GM18511 (cell line): ENCODE results near the gene HCAR2.
"Not testable (repeated sequence)": the region's sequence is repeated elsewhere in the genome, so short reads cannot be mapped to it uniquely, and the experiment has no call there.

ENCODE experiments used
- ATAC-seq: cut with Tn5 transposase; IDR thresholded peaks from one replicate; pipeline ENCODE4 v1.9.1; 2021; ENCODE audit warnings: mild to moderate bottlenecking, moderate library complexity; ENCODE audit not compliant: unreplicated experiment

The HCAR2 gene

GRCh38 chr12:122669397-122670070, 33.6 kb downstream of the HCAR2 start:
- ATAC-seq: no peak

GRCh38 chr12:122668268-122668667, 34.9 kb downstream of the HCAR2 start:
- no peak for ATAC-seq

- no peak for ATAC-seq
Observed at GRCh38 chr12:122665759-122666158, 37.4 kb downstream of the HCAR2 start.

GRCh38 chr12:122665349-122665748, 37.8 kb downstream of the HCAR2 start:
- ATAC-seq: no peak

- no peak for ATAC-seq
Observed at GRCh38 chr12:122661938-122662337, 41.2 kb downstream of the HCAR2 start.

- ATAC-seq: no peak
Observed at GRCh38 chr12:122661246-122661645, 41.9 kb downstream of the HCAR2 start.

- no peak for ATAC-seq
Observed at GRCh38 chr12:122659579-122659978, 43.6 kb downstream of the HCAR2 start.

- no peak for ATAC-seq
Observed at GRCh38 chr12:122656298-122656697, 46.9 kb downstream of the HCAR2 start.

GRCh38 chr12:122653291-122653690, 49.9 kb downstream of the HCAR2 start:
- ATAC-seq: not testable (repeated sequence)

GRCh38 chr12:122651520-122652224, 51.5 kb downstream of the HCAR2 start:
- no peak for ATAC-seq
